GM18519 (cell line): Measurements from ENCODE around the gene CD200R1.
"Not testable (repeated sequence)": the region's sequence is repeated elsewhere in the genome, so short reads cannot be mapped to it uniquely, and the experiment has no call there.

ENCODE experiments used
- ATAC-seq: cut with Tn5 transposase; IDR thresholded peaks from one replicate; pipeline ENCODE4 v1.9.1; 2021; ENCODE audit warnings: mild to moderate bottlenecking, moderate library complexity; ENCODE audit not compliant: unreplicated experiment, low FRiP score

The CD200R1 gene

GRCh38 chr3:112976001-112976400 is 1.1 kb upstream of the CD200R1 start:
- no peak for ATAC-seq

- no peak for ATAC-seq
These were observed 755 bp downstream of the CD200R1 start for GRCh38 chr3:112974178-112974517.

DNA sequence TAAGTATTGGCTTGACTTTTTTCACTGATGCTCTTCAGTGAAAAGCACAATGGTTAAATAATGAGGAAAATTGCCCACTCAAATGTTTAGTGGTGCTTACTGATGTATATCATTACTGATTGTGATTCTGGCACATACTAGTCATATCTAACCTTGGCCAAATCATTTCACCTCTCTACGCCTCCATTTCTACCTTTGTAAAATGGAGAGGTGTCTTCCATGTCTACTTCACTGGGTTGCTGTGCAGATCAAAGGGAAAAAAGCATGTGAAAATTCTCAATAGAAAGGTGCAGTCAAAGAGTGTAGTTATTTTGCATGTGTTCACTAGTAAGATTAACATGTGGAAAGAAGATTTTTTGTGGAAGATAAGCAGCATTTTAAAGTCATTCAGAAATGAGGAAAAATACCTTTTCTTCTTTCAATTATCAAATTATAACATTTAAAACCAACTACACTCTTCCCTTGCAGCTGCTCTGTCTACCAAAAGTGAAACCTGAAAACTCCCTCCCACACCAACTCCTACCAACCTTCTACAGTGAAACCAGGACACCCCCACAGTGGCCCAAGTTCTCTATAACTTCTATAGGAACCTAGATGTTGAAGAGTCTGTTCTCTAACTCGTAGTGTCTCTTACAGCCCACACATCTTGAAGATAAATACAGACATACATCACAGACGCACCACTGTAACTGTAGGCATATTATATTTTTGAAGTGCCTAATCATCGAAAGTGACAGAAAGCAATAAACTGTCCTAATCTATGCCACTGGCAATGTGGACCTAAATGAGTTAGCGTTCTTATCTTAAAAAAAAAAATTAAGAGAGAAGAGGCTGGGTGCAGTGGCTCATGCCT is 1.4 kb downstream of the CD200R1 start:
- ATAC-seq: peak; percentile 74

DNA sequence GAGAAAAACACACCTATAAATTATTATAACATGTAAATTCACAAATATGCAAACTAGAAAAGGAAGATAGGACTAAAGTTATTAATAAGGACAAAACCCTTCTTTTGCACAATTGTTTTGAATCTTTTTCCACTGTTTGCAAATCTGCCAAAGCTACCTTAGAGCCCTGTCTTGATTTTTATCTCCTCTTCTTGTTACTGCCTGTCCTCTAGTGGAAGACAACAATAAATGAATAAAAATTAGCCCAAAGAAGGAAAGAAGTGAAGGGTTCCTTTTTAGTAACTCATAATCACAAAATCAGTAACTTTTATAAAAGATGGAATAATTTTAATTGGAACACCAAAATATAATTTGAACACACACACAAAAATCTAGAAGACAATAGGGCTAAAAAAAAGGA is 2.7 kb downstream of the CD200R1 start:
- ATAC-seq: no peak

- ATAC-seq: no peak
These were observed 7.1 kb downstream of the CD200R1 start for GRCh38 chr3:112967828-112968227.

- no peak for ATAC-seq
These were observed 7.5 kb downstream of the CD200R1 start for GRCh38 chr3:112967425-112967824.

GRCh38 chr3:112966633-112967032 is 8.3 kb downstream of the CD200R1 start:
- no peak for ATAC-seq

DNA sequence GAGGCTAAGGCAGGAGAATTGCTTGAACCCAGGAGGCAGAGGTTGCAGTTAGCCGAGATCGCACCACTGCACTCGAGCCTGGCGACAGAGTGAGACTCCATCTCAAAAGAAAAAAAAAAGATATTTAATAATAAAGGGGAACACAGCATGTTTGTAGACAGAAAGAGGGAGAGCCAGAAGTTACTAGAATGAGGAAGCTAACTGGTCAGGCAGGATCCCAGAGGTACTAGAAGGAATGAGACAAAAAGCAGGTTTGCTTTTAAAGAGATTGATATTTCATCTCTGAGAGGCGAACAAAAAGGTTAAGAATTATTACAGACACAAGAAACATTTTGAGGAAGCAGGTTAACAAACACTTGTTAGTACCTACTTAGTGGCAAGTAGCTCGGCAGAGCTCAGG is 9.2 kb downstream of the CD200R1 start:
- ATAC-seq: no peak

- ATAC-seq: no peak
These were observed 11.2 kb downstream of the CD200R1 start for GRCh38 chr3:112963683-112964082.

- peak; percentile 49 for ATAC-seq
These were observed 15.9 kb downstream of the CD200R1 start for GRCh38 chr3:112958811-112959560.

GRCh38 chr3:112956351-112956750 is 18.6 kb downstream of the CD200R1 start:
- ATAC-seq: no peak

DNA sequence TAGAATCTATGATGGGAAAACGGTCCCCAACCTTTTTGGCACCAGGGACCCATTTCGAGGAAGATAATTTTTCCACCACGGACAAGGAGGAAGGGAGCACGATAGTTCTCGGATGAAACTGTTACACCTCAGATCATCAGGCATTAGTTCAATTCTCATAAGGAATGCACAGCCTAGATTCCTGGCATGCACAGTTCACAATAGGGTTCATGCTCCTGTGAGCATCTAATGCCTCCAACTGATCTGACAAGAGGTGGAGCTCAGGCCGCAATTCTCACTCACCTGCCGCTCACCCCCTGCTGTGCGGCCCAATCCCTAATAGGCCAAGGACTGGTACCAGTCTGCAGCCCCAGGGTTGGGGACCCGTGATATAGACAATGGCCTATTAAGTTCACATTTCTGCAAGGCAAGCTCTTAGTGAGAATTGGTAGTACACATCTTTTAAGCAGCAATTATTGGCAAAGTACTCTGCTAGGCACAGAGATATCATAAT is 26.5 kb downstream of the CD200R1 start:
- no peak for ATAC-seq

DNA sequence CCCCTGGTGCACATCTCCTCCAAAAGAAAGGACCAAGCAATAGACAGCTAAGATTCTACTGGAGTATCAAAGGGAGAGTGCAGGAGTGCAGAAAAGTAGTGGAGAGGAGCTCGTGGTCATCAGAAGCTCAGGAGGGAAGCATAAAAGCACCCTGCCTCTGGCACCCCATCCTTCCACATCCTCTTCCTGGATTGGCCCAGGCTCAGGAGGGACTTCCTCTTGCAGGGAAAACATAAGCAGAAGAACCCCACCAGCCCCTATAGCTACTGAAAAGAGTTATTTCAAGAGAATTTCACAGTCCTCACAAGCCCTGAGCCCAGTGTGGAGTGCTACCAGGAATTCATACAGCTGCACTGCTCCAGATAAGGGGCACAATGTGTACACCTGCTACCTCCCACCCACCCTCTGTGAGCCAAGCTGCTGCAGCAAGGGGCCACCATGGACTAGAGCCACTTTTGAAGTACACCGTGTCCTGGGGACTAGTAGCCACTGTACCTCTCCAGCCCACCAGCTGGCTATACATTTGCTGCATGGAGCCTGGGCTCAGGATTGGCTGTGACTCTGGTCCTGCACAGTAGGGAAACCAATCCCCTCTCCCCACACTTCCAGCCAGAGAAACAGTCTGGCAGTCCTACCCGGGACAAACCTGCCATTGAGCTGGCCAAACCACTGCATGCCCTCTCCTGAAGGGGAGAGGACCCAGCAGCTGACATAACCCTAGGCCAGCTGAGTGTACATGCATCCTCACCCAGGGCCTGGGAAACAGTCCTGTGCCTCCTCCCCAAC is 43.0 kb downstream of the CD200R1 start:
- no peak for ATAC-seq

DNA sequence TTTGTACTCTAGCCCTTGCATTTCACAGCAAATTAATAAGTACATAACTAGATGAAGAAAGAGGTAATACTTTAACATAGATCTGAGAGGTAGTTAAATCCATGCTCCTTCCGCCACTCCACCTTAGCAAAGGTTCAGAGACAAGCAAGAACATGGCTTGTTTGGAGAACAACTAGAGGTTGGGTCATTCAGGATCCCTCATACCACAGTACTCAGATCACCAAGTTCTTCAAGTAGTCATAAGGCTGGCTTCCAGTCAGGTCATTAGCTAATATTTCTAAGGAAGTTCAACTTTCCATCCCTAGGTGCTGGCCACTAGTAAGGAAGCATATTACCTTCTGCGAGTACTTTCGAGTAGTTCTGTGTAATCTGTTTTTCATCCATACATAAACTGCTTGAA is 44.1 kb downstream of the CD200R1 start:
- no peak for ATAC-seq

DNA sequence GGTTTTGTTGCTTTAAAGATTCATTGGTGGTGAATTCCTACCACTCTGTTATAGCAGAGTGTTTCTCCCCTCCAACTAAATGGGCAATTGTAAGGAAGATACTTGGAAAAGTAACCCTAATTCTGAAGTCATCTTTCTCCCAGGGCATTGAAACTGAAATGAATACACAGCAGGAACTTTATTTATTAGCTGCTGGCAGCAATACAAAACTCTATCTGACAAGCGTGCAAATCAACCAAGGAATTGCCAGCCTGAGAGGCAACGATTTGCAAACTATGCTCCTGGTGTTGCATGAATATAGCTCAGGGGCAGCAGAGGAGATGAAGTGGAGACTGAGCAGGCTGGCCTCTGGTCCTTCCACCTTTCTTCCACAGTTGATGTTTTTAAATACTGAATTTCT is 48.9 kb downstream of the CD200R1 start:
- no peak for ATAC-seq

- no peak for ATAC-seq
These were observed 49.3 kb downstream of the CD200R1 start for GRCh38 chr3:112925560-112925959.

- ATAC-seq: not testable (repeated sequence)
These were observed 55.4 kb downstream of the CD200R1 start for GRCh38 chr3:112919541-112919940.

GRCh38 chr3:112908252-112908651 is 66.7 kb downstream of the CD200R1 start:
- peak; percentile 97 for ATAC-seq

DNA sequence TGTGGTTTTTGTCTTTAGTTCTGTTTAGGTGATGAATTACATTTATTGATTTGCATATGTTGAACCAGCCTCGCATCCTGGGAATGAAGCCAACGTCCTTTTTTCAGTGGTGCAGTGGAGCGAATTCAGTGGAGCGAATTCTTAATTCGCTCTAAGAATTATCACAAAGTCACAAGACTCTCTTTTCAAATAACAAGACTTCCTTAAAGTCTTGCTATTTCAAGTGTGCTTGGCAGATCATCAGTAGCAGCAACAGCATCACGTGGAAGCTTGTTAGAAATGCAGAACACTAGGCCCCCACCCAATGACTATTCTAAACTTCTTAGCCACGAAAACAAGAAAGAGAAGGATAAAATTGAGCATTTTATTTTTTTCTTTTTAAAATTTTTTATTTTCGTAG is 70.1 kb downstream of the CD200R1 start:
- ATAC-seq: no peak

DNA sequence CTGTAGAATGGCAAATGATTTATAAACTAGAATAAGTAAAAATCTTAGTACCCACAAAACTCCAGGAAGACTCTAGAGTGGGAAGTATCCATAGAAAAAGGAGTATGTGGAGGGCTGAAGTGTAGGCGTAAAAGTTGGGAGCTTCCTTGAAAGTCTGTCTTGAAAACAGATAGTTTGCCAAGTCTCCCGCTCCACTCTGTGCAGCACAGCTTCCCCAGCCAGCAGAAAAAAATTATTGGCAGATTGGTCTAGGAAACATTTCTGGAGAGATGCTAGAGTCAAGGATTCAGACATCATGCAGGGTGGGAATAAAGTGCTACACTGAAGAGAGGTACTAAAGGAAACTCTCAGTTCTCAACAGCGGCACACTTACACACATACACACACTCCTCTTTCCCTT is 74.8 kb downstream of the CD200R1 start:
- no peak for ATAC-seq

DNA sequence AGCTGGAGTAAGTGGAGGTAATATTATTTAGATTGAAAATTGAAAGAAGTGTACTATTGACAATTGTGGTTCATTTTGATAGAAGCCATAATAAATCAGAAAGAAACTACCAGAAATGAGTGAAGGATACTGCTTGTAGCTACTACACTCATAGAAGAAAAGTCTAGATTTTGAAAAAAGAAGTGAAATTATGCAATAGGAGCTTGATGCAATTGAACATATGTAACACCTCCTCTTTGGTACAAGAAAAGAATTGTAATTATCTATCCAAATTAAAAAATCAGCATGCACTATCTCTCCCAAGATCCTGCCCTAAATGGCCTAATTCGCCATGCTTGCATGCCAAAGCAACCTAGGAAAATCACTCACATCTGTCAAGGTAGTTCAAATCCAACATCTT is 77.1 kb downstream of the CD200R1 start:
- no peak for ATAC-seq
